ENCODE data around the gene LARP4B. TPM values are rescaled to one million over a fixed set of nuclear protein-coding genes. Genes with fewer than 3 reads are reported as not detected.

The LARP4B gene
- total RNA-seq, 2 experiments from 2014 or later = 64.8 to 143 TPM

DNA sequence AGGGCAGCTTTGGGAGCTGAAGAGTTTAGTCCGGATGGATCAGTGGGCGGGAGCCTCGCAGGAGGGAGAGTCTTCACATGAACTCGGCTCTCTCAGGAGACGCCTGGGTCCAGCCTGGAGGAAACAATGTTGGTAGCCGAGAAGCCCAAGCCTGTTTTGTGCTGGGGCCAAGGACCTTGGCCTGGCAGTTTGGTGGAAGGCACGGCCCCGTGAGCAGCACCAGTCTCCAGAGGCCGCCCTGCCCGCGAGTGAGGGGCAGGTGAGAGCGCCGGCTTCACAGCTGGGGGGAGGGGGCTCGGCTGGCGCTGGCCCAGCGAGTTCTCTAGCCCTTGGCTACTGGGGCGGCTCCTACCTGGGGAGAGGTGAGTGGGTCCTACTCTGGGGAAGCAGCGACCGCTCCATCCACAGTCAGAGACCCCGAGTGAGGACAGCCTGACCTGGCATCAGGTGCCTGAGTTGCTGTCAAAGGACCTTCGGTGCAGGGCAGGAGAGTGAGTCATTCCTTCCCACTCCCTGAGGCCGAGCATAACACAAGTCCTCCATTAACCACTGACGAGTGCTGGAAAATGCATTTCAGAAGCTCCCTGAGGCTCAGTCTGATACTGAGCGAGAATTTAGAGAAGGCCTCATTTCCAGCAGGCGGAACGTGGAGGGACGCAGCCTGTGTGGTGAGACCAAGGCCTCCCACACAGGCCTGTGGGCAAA is 152.7 kb downstream of the LARP4B start:
- intact Hi-C loops (cut with micrococcal nuclease; ENCODE audit: unreplicated experiment) = no loop called here

GRCh38 chr10:777913-778479 is 153.5 kb downstream of the LARP4B start:
- no peak overlapping the region for H3K4me2 ChIP-seq (ENCODE audit: low read length)
- intact Hi-C loops (cut with micrococcal nuclease; ENCODE audit: unreplicated experiment) = no loop called here
- no peaks in the 10 kb centered on the region for H4K20me1 ChIP-seq (ENCODE audit: insufficient read depth, low read length)
- POLR2A ChIA-PET = no interaction called here
- BruUV-seq (replicated peaks) = no TSS peak
- no peaks in the 10 kb centered on the region for H3K9me2 ChIP-seq (ENCODE audit: insufficient read depth, low read length)
- H3K27ac ChIP-seq (ENCODE audit: low read depth, low read length, poor library complexity, severe bottlenecking) = no peak overlapping the region
- H3K36me3 ChIP-seq (ENCODE audit: insufficient read depth, low read length) = no peaks in the 10 kb centered on the region
- H3K4me1 ChIP-seq (ENCODE audit: insufficient read depth, low read length, poor library complexity, severe bottlenecking) = no peaks in the 10 kb centered on the region
- H3K79me2 ChIP-seq (ENCODE audit: insufficient read depth, low read depth, low read length) = no peaks in the 10 kb centered on the region
- no peak for DNase-seq (ENCODE audit: low spot score)
- TF ChIP-seq EZH2phosphoT487 (IDR thresholded peaks at IDR 0.05; ENCODE audit: borderline replicate concordance, low read depth, low read length) (no peak), CTCF (conservative IDR thresholded peaks at IDR 0.05; ENCODE audit: low read length) (no peak)
- H3K9me3 ChIP-seq (ENCODE audit: low read length) = no peaks in the 10 kb centered on the region
- CTCF ChIA-PET (ENCODE audit: unreplicated experiment) = no interaction called here
- H3K4me3 ChIP-seq (ENCODE audit: low read depth, low read length, poor library complexity, severe bottlenecking) = no peak overlapping the region
- no peak overlapping the region for H2AFZ ChIP-seq (ENCODE audit: low read length)

More for the DNA sequence above, 152.7 kb downstream of the LARP4B start:
- no peak for TF ChIP-seq EZH2phosphoT487 (IDR thresholded peaks at IDR 0.05; ENCODE audit: borderline replicate concordance, low read depth, low read length)
- no peak for TF ChIP-seq CTCF (conservative IDR thresholded peaks at IDR 0.05; ENCODE audit: low read length)
- Histone ChIP-seq H4K20me1 (ENCODE audit: insufficient read depth, low read length) (no peaks in the 10 kb centered on the region), H2AFZ (ENCODE audit: low read length) (no peak overlapping the region), H3K4me3 (ENCODE audit: low read depth, low read length, poor library complexity, severe bottlenecking) (no peak overlapping the region), H3K4me1 (ENCODE audit: insufficient read depth, low read length, poor library complexity, severe bottlenecking) (no peaks in the 10 kb centered on the region), H3K4me2 (ENCODE audit: low read length) (no peak overlapping the region), H3K36me3 (ENCODE audit: insufficient read depth, low read length) (no peaks in the 10 kb centered on the region), H3K9me3 (ENCODE audit: low read length) (no peaks in the 10 kb centered on the region), H3K79me2 (ENCODE audit: insufficient read depth, low read depth, low read length) (no peaks in the 10 kb centered on the region), H3K9me2 (ENCODE audit: insufficient read depth, low read length) (no peaks in the 10 kb centered on the region), H3K27ac (ENCODE audit: low read depth, low read length, poor library complexity, severe bottlenecking) (no peak overlapping the region)
- CTCF ChIA-PET (ENCODE audit: unreplicated experiment) = no interaction called here
- POLR2A ChIA-PET = no interaction called here
- BruUV-seq (replicated peaks) = no TSS peak
- no peak for DNase-seq (ENCODE audit: low spot score)

DNA sequence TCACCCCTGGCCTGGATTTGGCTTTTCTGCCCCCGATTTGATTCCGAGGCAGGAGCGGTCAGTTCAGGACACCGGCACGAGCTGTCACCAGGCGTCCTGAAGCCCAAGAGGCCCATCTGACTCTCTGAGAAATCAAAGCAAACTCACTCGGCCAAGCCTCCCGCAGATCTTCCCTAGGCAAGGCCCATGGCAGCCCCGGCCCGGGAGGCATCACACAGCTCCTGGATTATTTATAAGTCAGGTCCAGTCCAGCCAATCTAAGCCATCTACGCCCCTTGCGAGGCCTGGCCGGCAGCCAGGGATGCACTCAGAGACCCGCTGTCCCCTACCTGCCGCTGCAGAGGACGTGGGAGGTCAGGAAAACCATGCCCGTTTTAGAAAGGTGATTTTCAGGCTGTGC is 154.7 kb downstream of the LARP4B start:
- Histone ChIP-seq H3K9me3 (ENCODE audit: low read length) (no peaks in the 10 kb centered on the region), H3K4me3 (ENCODE audit: low read depth, low read length, poor library complexity, severe bottlenecking) (no peak overlapping the region), H3K9me2 (ENCODE audit: insufficient read depth, low read length) (no peaks in the 10 kb centered on the region), H3K27ac (ENCODE audit: low read depth, low read length, poor library complexity, severe bottlenecking) (no peak overlapping the region), H3K79me2 (ENCODE audit: insufficient read depth, low read depth, low read length) (no peaks in the 10 kb centered on the region), H4K20me1 (ENCODE audit: insufficient read depth, low read length) (no peaks in the 10 kb centered on the region), H3K4me2 (ENCODE audit: low read length) (no peak overlapping the region), H2AFZ (ENCODE audit: low read length) (no peak overlapping the region), H3K4me1 (ENCODE audit: insufficient read depth, low read length, poor library complexity, severe bottlenecking) (no peaks in the 10 kb centered on the region), H3K36me3 (ENCODE audit: insufficient read depth, low read length) (no peaks in the 10 kb centered on the region)
- no peak for DNase-seq (ENCODE audit: low spot score)
- intact Hi-C loops (cut with micrococcal nuclease; ENCODE audit: unreplicated experiment) = no loop called here
- CTCF ChIA-PET (ENCODE audit: unreplicated experiment) = no interaction called here
- POLR2A ChIA-PET = no interaction called here
- no TSS peak for BruUV-seq (replicated peaks)
- no peak for TF ChIP-seq EZH2phosphoT487 (IDR thresholded peaks at IDR 0.05; ENCODE audit: borderline replicate concordance, low read depth, low read length)
- no peak for TF ChIP-seq CTCF (conservative IDR thresholded peaks at IDR 0.05; ENCODE audit: low read length)

Data from OCI-LY7 (cell line).